Dedifferentiated amniotic fluid mesenchymal stem cell (primary cell): ENCODE results near the gene DNASE2B.
"Not testable (repeated sequence)": the region's sequence is repeated elsewhere in the genome, so short reads cannot be mapped to it uniquely, and the experiment has no call there.

Source experiments
- DNase-seq: peaks from one replicate; pipeline ENCODE4 v3.0.0-alpha.2; 2016; ENCODE audit errors: extremely low spot score

Gene DNASE2B

GRCh38 chr1:84412316-84412942 lies 14.1 kb downstream of the DNASE2B start:
- DNase-seq, result peak; percentile 75

GRCh38 chr1:84415396-84415795 lies 17.1 kb downstream of the DNASE2B start:
- no peak for DNase-seq

- no peak for DNase-seq
These were observed 24.6 kb downstream of the DNASE2B start for GRCh38 chr1:84422909-84423308.

GRCh38 chr1:84424513-84425149 lies 26.3 kb downstream of the DNASE2B start:
- no peak for DNase-seq

- DNase-seq, result no peak
These were observed 27.0 kb downstream of the DNASE2B start for GRCh38 chr1:84425150-84425896.

- no peak for DNase-seq
These were observed 28.1 kb downstream of the DNASE2B start for GRCh38 chr1:84426376-84426775.

- no peak for DNase-seq
These were observed 29.2 kb downstream of the DNASE2B start for GRCh38 chr1:84427250-84428188.

- no peak for DNase-seq
These were observed 30.0 kb downstream of the DNASE2B start for GRCh38 chr1:84428235-84428634.

- DNase-seq, result no peak
These were observed 30.9 kb downstream of the DNASE2B start for GRCh38 chr1:84429231-84429630.

- DNase-seq, result no peak
These were observed 32.3 kb downstream of the DNASE2B start for GRCh38 chr1:84430546-84430945.

GRCh38 chr1:84433258-84434080 lies 35.2 kb downstream of the DNASE2B start:
- peak; percentile 87 for DNase-seq

- no peak for DNase-seq
These were observed 35.9 kb downstream of the DNASE2B start for GRCh38 chr1:84434081-84434769.

GRCh38 chr1:84434801-84435549 lies 36.7 kb downstream of the DNASE2B start:
- no peak for DNase-seq

- no peak for DNase-seq
These were observed 38.8 kb downstream of the DNASE2B start for GRCh38 chr1:84436876-84437655.

GRCh38 chr1:84442256-84442655 lies 44.0 kb downstream of the DNASE2B start:
- peak; percentile 88 for DNase-seq

- DNase-seq, result not testable (repeated sequence)
These were observed 44.7 kb downstream of the DNASE2B start for GRCh38 chr1:84442747-84443646.

- not testable (repeated sequence) for DNase-seq
These were observed 50.4 kb downstream of the DNASE2B start for GRCh38 chr1:84448704-84449103.

- DNase-seq, result no peak
These were observed 52.6 kb downstream of the DNASE2B start for GRCh38 chr1:84450910-84451309.
